ENCODE data around the gene PSPH. TPM values are rescaled to one million over a fixed set of nuclear protein-coding genes. Genes with fewer than 3 reads are reported as not detected.

PSPH gene
- polyA plus RNA-seq, 4 donors, result 35.0 to 44.4 (median 37.1) TPM

DNA sequence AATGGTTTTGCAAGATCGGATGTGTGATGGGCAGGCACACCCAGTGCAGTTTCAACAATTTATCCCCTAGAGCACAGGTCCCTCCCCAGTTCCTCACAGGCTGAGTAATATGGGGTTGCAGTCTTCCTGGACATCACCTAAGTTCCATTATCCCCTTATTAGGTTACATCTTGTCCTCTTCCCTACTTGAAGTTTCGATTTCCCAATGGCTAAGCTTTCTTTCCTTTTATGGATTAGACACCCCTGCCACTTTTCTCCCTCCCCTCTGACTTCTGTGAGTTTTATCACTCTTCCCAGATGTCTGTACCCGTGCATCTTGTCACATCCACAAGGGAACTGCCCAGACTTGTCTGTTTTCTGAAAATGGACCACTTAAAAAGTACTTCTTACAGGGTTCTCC lies 89.2 kb downstream of the PSPH start:
- DNase-seq (ENCODE audit: low read depth in 4 of 4, low spot score in 3 of 4), result no peak

Other genes starting within 250 kb of the PSPH start
- gene SEPTIN14, start 188.7 kb downstream of the PSPH start, polyA plus RNA-seq (ENCODE audit: insufficient read length in 4 of 4), result under 1 TPM; 0.17 to 0.46 (median 0.32) TPM
- 10 to 100 TPM; 11.2 to 14.1 (median 12.3) TPM for gene ZNF713, start 164.0 kb downstream of the PSPH start, polyA plus RNA-seq (ENCODE audit: insufficient read length in 4 of 4)
- gene MRPS17, start 99.6 kb downstream of the PSPH start, polyA plus RNA-seq (ENCODE audit: insufficient read length in 4 of 4), result 10 to 100 TPM; 16.7 to 22.8 (median 18.4) TPM
- 100 to 1,000 TPM; 109 to 141 (median 124) TPM for gene NIPSNAP2, start 86.9 kb downstream of the PSPH start, polyA plus RNA-seq (ENCODE audit: insufficient read length in 4 of 4)
- gene CCT6A, start 321 bp upstream of the PSPH start, polyA plus RNA-seq (ENCODE audit: insufficient read length in 4 of 4), result 100 to 1,000 TPM; 201 to 229 (median 221) TPM
- 100 to 1,000 TPM in 3 of 4 donors, 10 to 100 TPM in 1; 74.6 to 143 (median 127) TPM for gene SUMF2, start 12.8 kb upstream of the PSPH start, polyA plus RNA-seq (ENCODE audit: insufficient read length in 4 of 4)
- 1 to 10 TPM in 2 of 4 donors, under 1 TPM in 2; 0.94 to 1.5 (median 1.1) TPM for gene PHKG1, start 41.5 kb upstream of the PSPH start, polyA plus RNA-seq (ENCODE audit: insufficient read length in 4 of 4)
- gene CHCHD2, start 55.0 kb upstream of the PSPH start, polyA plus RNA-seq (ENCODE audit: insufficient read length in 4 of 4), result 100 to 1,000 TPM; 256 to 315 (median 289) TPM
- 1 to 10 TPM; 2.0 to 4.3 (median 2.8) TPM for gene NUPR2, start 65.0 kb upstream of the PSPH start, polyA plus RNA-seq (ENCODE audit: insufficient read length in 4 of 4)